ENCODE results near the gene N4BP2L1. TPM values are rescaled to one million over a fixed set of nuclear protein-coding genes. Genes with fewer than 3 reads are reported as not detected.

Gene N4BP2L1
- total RNA-seq, 2 experiments from 2014 or later: 48.4 to 53.0 TPM

DNA sequence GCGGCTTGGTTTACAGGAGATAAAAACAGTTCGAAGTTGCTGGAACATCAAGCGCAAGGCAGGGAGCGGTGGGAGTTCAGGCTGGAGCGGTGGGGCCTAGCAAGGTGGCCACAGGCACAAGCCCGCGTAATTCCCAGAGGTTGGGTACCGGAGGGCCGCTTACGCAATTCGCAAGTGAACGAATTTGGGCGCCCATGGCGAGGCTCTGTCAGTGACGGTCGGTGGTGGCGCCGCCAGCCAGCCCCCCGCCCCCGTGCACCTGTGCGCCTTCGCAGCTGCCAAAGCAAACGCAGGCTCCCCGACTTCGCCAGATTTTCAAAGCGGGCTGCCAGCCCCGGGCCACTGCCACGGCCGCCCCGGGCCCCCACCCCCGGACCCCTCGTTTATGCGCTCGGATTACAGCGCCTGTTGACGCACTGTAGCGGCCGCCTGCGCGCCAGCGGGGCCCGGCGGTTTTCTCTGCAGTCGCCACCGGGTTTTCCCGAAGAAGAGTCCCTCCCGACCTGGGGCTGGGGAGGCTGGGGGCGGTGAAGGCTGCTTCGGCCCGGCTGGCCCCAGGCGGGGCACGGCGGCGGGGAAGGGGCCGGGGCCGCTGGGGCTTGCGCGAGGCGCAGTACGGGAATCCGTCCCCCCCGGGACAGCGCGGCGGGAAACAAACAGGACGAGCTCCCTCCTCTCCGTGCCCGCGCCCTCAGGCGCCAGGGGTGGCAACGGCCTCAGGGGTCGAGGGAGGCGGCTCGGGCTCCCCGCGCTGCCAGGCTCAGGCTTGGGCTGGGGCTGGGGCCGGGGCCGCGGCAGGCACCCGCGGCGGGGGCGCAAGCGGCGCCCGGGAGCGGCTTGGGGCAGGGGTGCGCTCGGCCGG lies 709 bp downstream of the N4BP2L1 start:
- H3K4me3 Mint-ChIP-seq: peak overlapping the region; percentile 88
- H3K36me3 Mint-ChIP-seq: peaks cover 27% of the 10 kb centered on the region
- peaks cover 8% of the 10 kb centered on the region for H3K9me3 Mint-ChIP-seq
- H3K27me3 Mint-ChIP-seq: no peaks in the 10 kb centered on the region
- POLR2A ChIA-PET: interaction anchor here (1.1 to 5.2 kb wide), 8 partner anchors 9 to 112 kb away, joined by 3 to 60 read pairs (median 7); partner anchors contain the start of genes BRCA2, N4BP2L2 and ZAR1L
- peaks cover 44% of the 10 kb centered on the region for H3K4me1 Mint-ChIP-seq
- ATAC-seq (ENCODE audit: low read depth) (peak; percentile 17), DNase-seq (peak; percentile 73)
- H3K27ac Mint-ChIP-seq: peak overlapping the region; percentile 95

DNA sequence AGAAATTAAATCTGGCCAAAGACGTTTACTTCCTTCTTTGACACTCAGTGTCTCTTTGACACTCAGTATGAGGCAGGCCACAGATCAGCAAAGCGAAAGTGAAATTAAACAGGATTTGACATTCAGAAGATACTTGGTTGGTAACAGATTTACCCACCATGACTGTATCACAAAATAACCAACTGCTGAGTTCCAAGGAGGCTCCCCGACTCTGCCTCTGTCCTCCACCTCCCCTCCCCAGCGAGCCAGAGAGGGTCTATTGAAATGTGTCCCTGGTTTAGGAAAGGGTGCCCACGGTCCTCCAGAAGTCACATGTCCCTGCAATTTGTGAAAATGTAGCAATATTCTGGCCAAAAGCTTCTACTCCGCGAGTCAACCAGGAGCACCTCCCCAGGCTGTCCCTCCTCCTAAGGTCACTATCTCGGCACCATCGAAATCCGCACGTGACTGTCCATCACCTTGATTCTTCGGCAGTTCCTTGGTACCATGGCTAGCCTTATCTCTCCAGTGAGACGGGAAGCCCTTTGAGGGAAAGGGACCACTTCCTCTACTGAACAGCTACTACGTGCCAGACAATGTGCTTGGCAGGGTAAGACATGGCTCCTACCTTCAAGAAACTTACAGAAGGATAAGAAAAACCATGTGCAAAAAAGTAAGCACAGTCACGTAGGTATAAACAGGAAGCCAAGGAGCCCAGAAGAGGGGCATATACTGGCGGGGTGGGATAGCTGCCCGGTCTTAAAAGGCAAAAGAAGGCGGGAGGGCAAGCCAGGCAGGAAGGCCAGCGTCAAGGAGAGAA lies 1.5 kb downstream of the N4BP2L1 start:
- Mint-ChIP-seq H3K27me3 (no peaks in the 10 kb centered on the region), H3K4me3 (peak overlapping the region; percentile 88), H3K36me3 (peaks cover 36% of the 10 kb centered on the region), H3K4me1 (peaks cover 44% of the 10 kb centered on the region), H3K9me3 (peaks cover 8% of the 10 kb centered on the region), H3K27ac (peak overlapping the region; percentile 95)
- peak; percentile 61 for DNase-seq
- POLR2A ChIA-PET: interaction anchor here (0.6 to 5.2 kb wide), 5 partner anchors 17 to 480 kb away, joined by 3 to 60 read pairs (median 10); partner anchors contain the start of genes BRCA2, N4BP2L2 and ZAR1L
- ATAC-seq (ENCODE audit: low read depth): peak; percentile 69

DNA sequence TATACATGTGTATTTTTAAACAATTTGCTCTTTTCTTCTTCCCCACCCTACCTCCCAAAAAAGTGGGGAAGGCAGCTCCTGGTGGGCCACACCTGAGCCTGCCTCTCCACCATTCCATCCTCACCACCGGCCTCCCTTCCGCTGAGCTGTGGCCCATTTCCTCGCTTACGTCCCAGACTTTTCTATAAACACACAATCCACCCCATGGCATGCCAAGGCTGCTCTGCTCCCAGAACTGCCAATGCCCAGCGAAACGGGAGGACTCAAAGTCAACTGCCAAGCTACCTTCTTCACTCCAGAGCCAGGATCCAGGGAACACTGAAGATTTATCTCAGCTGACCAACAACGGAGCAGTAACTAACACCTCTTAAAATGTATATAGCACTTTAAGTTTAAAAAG lies 2.8 kb downstream of the N4BP2L1 start:
- ATAC-seq (ENCODE audit: low read depth) (no peak), DNase-seq (no peak)
- Mint-ChIP-seq H3K4me1 (peaks cover 41% of the 10 kb centered on the region), H3K4me3 (peak overlapping the region; percentile 88), H3K9me3 (peaks cover 8% of the 10 kb centered on the region), H3K27ac (peak overlapping the region; percentile 95), H3K36me3 (peaks cover 47% of the 10 kb centered on the region), H3K27me3 (no peaks in the 10 kb centered on the region)
- POLR2A ChIA-PET: interaction anchor here (1.0 to 5.2 kb wide), 3 partner anchors 14 to 110 kb away, joined by 5 to 60 read pairs (median 25); partner anchors contain the start of genes BRCA2 and ZAR1L

DNA sequence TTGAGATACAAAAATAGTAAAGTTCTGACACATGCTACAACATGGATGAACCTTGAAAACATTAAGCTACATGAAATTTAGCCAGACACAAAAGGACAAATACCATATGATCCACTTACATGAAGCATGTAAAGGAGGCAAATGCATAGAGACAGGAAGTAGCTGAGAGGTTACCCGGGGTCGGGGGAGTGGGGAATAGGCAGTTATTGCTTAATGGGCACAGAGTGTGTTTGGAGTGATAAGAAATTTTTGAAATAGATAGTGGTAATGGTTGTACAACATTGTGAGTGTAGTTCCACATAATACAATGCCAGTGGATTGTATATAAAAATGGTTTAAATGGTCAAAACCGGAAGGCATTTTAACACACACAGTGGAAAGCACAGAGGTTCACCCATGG lies 4.3 kb downstream of the N4BP2L1 start:
- Mint-ChIP-seq H3K27ac (peak overlapping the region; percentile 66), H3K4me1 (peaks cover 33% of the 10 kb centered on the region), H3K9me3 (peaks cover 15% of the 10 kb centered on the region), H3K36me3 (peaks cover 60% of the 10 kb centered on the region), H3K27me3 (no peaks in the 10 kb centered on the region), H3K4me3 (no peak overlapping the region)
- ATAC-seq (ENCODE audit: low read depth) (no peak), DNase-seq (no peak)
- POLR2A ChIA-PET: interaction anchor here (1.2 kb wide), 1 partner anchor 108 kb away, joined by 4 read pairs; the partner anchor contains the start of genes BRCA2 and ZAR1L

DNA sequence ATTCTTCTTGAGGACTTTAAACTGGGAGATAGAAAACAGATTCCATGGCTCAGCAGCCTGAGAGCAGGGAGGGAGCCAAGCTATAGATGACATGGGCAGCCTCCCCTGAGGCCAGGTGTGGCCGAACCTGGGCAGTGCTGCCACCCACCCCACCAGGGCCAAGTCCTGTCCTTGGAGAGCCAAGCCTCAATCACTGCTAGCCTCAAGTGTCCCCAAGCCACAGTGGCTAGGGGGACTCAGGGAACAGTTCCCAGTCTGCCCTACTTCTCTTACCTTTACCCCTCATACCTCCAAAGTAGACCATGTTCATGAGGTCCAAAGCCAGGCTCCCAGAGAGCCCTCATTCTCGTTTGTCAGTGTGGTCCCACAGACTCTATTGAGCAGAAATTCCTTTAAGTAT lies 8.1 kb downstream of the N4BP2L1 start:
- H3K9me3 Mint-ChIP-seq: peaks cover 17% of the 10 kb centered on the region
- H3K36me3 Mint-ChIP-seq: peaks cover 65% of the 10 kb centered on the region
- POLR2A ChIA-PET: no interaction called here
- no peaks in the 10 kb centered on the region for H3K27me3 Mint-ChIP-seq
- no peak overlapping the region for H3K27ac Mint-ChIP-seq
- DNase-seq (no peak), ATAC-seq (ENCODE audit: low read depth) (no peak)
- peaks cover 16% of the 10 kb centered on the region for H3K4me1 Mint-ChIP-seq
- H3K4me3 Mint-ChIP-seq: no peak overlapping the region

DNA sequence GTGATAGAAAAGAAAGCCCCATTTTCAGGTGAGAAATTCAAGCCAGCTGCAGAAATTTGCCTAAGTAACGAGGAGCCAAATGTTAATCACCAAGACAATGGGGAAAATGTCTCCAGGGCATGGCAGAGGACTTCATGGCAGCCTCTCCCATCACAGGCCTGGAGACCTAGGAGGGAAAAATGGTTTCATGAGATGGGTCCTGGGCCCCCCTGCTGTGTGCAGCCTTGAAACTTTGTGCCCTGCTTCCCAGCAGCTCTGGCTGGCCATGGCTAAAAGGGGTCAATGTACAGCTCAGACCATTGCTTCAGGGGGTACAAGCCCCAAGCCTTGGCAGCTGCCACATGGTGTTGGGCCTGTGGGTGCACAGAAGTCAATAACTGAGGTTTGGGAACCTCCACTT lies 9.9 kb downstream of the N4BP2L1 start:
- Mint-ChIP-seq H3K27me3 (no peaks in the 10 kb centered on the region), H3K27ac (no peak overlapping the region), H3K9me3 (peaks cover 12% of the 10 kb centered on the region), H3K36me3 (peaks cover 54% of the 10 kb centered on the region), H3K4me3 (no peak overlapping the region), H3K4me1 (peaks cover 4% of the 10 kb centered on the region)
- ATAC-seq (ENCODE audit: low read depth) (no peak), DNase-seq (no peak)
- POLR2A ChIA-PET: no interaction called here

DNA sequence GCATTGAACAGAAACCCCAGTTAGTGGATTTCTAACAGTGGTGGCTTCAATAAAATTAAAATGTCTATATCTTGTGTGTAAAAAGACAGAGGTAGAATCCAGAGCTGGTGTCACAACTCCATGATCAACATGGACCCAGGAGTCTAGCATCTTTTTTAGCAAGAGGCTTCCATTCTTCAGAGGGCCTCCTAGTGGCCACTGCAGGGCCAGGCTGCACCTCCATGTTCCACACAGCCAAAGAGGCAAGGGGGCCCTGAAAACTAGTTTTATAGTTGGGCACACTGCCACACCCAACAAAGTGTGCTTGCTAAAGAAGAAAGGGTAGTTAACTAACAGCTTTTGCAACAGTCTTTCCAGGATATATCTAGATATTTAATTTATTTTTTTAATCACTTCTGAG lies 12.9 kb downstream of the N4BP2L1 start:
- Mint-ChIP-seq H3K27me3 (no peaks in the 10 kb centered on the region), H3K36me3 (peaks cover 32% of the 10 kb centered on the region), H3K9me3 (peaks cover 8% of the 10 kb centered on the region), H3K4me3 (no peak overlapping the region), H3K4me1 (peaks cover 5% of the 10 kb centered on the region), H3K27ac (no peak overlapping the region)
- ATAC-seq (ENCODE audit: low read depth) (peak; percentile 74), DNase-seq (no peak)
- POLR2A ChIA-PET: interaction anchor here (0.9 kb wide), 1 partner anchor 25 kb away, joined by 4 read pairs; no protein-coding TSS in a partner anchor

DNA sequence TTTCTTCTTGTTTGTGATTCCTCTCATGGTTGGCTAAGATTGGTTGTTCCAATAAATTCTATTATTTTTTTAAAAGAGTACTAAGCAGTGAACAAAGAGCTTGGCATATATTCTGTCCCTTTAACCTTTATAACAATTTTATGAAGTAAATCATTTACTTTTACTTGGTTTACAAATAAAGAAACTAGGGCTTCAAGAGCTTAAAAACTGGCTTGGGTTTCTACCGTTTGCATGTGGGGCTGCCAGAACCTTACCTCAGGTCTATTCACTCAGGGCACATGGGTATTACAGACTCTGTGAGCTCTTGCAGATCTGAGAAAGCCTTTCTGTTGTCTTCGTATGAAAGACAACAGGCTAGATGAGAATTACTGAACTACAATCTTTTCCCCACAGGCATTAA lies 13.3 kb downstream of the N4BP2L1 start:
- no peak overlapping the region for H3K27ac Mint-ChIP-seq
- DNase-seq (no peak), ATAC-seq (ENCODE audit: low read depth) (no peak)
- H3K4me3 Mint-ChIP-seq: no peak overlapping the region
- H3K36me3 Mint-ChIP-seq: peaks cover 32% of the 10 kb centered on the region
- H3K9me3 Mint-ChIP-seq: peaks cover 6% of the 10 kb centered on the region
- H3K27me3 Mint-ChIP-seq: no peaks in the 10 kb centered on the region
- H3K4me1 Mint-ChIP-seq: peaks cover 9% of the 10 kb centered on the region
- POLR2A ChIA-PET: interaction anchor here (0.6 to 0.9 kb wide), 2 partner anchors 9 to 25 kb away, joined by 3 to 4 read pairs; no protein-coding TSS in a partner anchor

DNA sequence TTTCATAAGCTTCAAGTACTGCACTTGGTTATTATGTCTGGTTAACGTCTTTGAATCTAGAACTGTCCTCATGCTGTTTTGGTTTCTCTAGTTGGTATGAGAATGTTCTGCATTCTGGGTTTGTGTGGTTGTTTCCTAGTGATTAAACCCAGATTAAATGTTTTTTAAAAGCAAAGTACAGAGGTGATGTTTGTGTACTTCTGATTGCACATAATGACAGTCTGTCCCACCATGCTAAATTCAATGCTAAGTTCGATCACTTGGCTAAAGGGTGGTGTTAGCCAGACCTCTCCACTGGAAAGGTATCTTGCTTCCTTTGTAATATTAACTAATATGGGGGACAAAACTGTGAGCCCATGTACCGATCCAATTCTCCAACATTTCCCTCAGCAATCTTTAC lies 14.6 kb downstream of the N4BP2L1 start:
- H3K9me3 Mint-ChIP-seq: peaks cover 2% of the 10 kb centered on the region
- H3K4me3 Mint-ChIP-seq: no peak overlapping the region
- peaks cover 27% of the 10 kb centered on the region for H3K36me3 Mint-ChIP-seq
- peaks cover 17% of the 10 kb centered on the region for H3K4me1 Mint-ChIP-seq
- no peaks in the 10 kb centered on the region for H3K27me3 Mint-ChIP-seq
- POLR2A ChIA-PET: no interaction called here
- no peak overlapping the region for H3K27ac Mint-ChIP-seq
- DNase-seq (no peak), ATAC-seq (ENCODE audit: low read depth) (no peak)

DNA sequence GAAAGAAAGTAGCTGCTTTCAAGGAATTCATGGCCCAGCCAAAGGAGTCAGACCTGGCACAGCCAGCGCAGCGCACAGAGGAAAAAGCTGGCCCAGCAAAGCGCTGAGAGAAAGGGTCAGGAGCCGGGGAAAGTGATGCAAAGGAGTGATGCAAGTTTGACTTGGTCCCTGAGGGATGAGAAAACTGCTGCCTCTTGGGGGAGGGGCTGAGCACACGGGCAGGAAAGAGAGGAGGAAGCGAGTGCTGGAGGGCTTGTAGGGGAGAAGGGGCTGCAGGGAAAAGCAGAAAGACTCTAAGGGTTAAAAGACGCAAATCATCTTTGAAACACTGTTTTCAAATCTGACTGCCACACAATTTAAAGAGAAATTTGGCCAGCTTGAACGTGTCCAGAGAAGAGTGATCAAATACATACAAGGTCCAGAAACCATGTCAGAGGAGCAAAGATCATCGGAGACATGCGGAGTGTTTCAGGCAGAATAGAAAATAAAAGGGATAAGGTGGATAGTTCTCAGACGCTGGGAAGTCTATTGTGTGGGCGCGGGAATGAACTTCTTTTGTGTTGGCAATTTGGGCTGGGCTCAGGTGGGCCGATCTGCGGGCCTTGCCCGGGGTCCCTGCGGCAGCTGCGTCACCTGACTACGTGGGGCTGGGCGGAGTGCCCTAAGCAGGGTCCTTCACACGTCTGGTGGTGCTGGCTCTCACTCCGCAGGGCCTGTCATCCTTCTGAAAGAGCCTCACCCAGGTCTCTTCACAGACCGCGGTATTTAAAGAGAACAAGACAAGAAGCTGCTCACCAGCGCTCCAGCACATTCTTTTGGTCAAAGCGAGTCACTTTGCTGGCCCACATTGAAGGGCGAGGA lies 18.1 kb downstream of the N4BP2L1 start:
- peaks cover 19% of the 10 kb centered on the region for H3K4me1 Mint-ChIP-seq

DNA sequence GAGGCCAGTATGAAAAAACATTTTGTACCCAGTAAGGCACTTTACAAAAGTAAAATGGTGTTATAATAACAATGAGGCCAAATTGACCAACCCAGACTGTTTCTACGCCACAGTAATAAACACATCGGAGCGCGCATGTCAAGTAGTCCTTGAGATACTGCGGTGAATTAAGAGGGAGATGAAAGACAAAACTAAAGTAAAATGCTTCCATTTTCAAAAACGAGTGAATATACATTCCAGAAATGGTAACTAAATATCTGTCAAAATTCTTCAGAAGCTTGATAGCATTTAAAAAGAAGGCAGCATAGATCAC lies 19.0 kb downstream of the N4BP2L1 start:
- ATAC-seq (ENCODE audit: low read depth) (no peak), DNase-seq (no peak)
- POLR2A ChIA-PET: interaction anchor here (1.0 kb wide), 1 partner anchor 94 kb away, joined by 3 read pairs; the partner anchor contains the start of genes BRCA2 and ZAR1L
- Mint-ChIP-seq H3K4me1 (peaks cover 19% of the 10 kb centered on the region), H3K36me3 (peaks cover 39% of the 10 kb centered on the region), H3K9me3 (no peaks in the 10 kb centered on the region), H3K27ac (no peak overlapping the region), H3K27me3 (no peaks in the 10 kb centered on the region), H3K4me3 (no peak overlapping the region)

More for the DNA sequence above, 18.1 kb downstream of the N4BP2L1 start:
- POLR2A ChIA-PET: no interaction called here
- Mint-ChIP-seq H3K4me3 (no peak overlapping the region), H3K27ac (no peak overlapping the region), H3K36me3 (peaks cover 35% of the 10 kb centered on the region), H3K27me3 (no peaks in the 10 kb centered on the region), H3K9me3 (no peaks in the 10 kb centered on the region)
- DNase-seq (no peak), ATAC-seq (ENCODE audit: low read depth) (no peak)

DNA sequence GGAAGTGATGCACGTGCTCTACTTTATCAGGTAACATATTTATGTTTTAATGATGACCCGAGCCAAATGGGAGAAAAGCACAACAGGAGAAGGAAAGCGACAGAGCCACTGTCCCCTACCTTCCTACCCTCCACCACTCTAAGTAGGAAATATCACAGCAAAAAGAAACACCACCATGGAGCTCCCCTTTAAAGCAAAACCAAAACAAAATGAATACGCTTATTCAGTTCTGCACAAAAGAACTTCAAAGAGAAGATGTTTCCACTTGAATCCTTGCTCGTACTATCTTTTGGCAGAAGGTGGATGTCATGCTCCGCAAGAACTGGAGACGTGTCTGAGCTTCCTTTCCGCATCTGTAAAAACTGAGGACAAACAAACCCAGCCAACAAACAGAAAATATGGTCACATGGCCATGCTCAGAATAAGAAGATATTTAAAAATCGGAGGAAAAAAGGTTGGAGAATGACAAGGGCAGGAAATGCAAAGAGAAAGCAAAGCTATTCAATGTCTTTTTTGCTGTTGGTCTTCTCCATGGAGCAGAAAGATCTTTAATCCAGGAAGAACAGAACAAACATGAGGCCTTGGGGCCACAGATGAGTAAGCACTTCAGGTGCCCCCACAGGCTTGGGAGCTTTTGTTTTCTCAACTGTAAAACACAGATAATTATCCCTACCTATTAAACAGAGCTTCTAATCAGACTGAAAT lies 19.5 kb downstream of the N4BP2L1 start:
- no peaks in the 10 kb centered on the region for H3K9me3 Mint-ChIP-seq
- ATAC-seq (ENCODE audit: low read depth) (no peak), DNase-seq (no peak)
- peaks cover 39% of the 10 kb centered on the region for H3K36me3 Mint-ChIP-seq
- peaks cover 19% of the 10 kb centered on the region for H3K4me1 Mint-ChIP-seq
- no peak overlapping the region for H3K4me3 Mint-ChIP-seq
- POLR2A ChIA-PET: interaction anchor here (1.0 kb wide), 1 partner anchor 93 kb away, joined by 3 read pairs; the partner anchor contains the start of genes BRCA2 and ZAR1L
- H3K27ac Mint-ChIP-seq: no peak overlapping the region
- no peaks in the 10 kb centered on the region for H3K27me3 Mint-ChIP-seq

All from activated naive CD8-positive, alpha-beta T cell treated with anti-CD3 and anti-CD28 coated beads, Interleukin-2, amount 10 ng/mL, durations not matched to agents 7 days and 5 days (primary cell).